H9 (cell line): ENCODE measurements around the gene TLN1. TPM values are rescaled to one million over a fixed set of nuclear protein-coding genes. Genes with fewer than 3 reads are reported as not detected.

Source experiments
- DNase-seq: peaks from one replicate; pipeline ENCODE4 v3.0.0-alpha.2; 2017
- H2AFZ ChIP-seq: one replicate; pipeline ENCODE4 v1.6.1; 2013; ENCODE audit warnings: mild to moderate bottlenecking, low read length, control low read depth, moderate library complexity
- H2AK5ac ChIP-seq: 2 replicates; pipeline ENCODE4 v1.6.1; 2013; ENCODE audit warnings: low read length, control low read depth, mixed read lengths; ENCODE audit not compliant: insufficient read length
- H2BK120ac ChIP-seq: one replicate; pipeline ENCODE4 v1.6.1; 2013; ENCODE audit warnings: low read depth, mild to moderate bottlenecking, low read length, control low read depth, inconsistent platforms; ENCODE audit not compliant: poor library complexity, severe bottlenecking
- H2BK12ac ChIP-seq: 2 replicates; pipeline ENCODE4 v1.6.1; 2013; ENCODE audit warnings: low read length, control low read depth, mixed read lengths, low read depth; ENCODE audit not compliant: insufficient read length
- H2BK15ac ChIP-seq: 2 replicates; pipeline ENCODE4 v1.6.1; 2013; ENCODE audit warnings: low read depth, low read length, control low read depth
- H2BK20ac ChIP-seq: one replicate; pipeline ENCODE4 v1.6.1; 2013; ENCODE audit warnings: low read depth, mild to moderate bottlenecking, low read length, control low read depth, inconsistent platforms; ENCODE audit not compliant: poor library complexity, severe bottlenecking
- H2BK5ac ChIP-seq: 2 replicates; pipeline ENCODE4 v1.6.1; 2013; ENCODE audit warnings: low read length, control low read depth, mixed read lengths; ENCODE audit not compliant: insufficient read length
- H3K14ac ChIP-seq: 2 replicates; pipeline ENCODE4 v1.6.1; 2013; ENCODE audit warnings: low read length, control low read depth; ENCODE audit not compliant: insufficient read depth
- H3K18ac ChIP-seq: 2 replicates; pipeline ENCODE4 v1.6.1; 2013; ENCODE audit warnings: low read depth, mild to moderate bottlenecking, mixed read lengths, low read length, control low read depth; ENCODE audit not compliant: insufficient read length
- H3K23ac ChIP-seq: 2 replicates; pipeline ENCODE4 v1.6.1; 2013; ENCODE audit warnings: low read length, control low read depth, mixed read lengths, low read depth; ENCODE audit not compliant: insufficient read length
- H3K23me2 ChIP-seq: 2 replicates; pipeline ENCODE4 v1.6.1; 2013; ENCODE audit warnings: low read depth, mild to moderate bottlenecking, mixed read lengths, low read length, control low read depth; ENCODE audit not compliant: insufficient read length, poor library complexity, severe bottlenecking
- H3K27ac ChIP-seq: 2 replicates; pipeline ENCODE4 v1.5.1; 2013; ENCODE audit warnings: low read length, control low read depth, mixed read lengths, low read depth; ENCODE audit not compliant: insufficient read length
- H3K27me3 ChIP-seq: 2 replicates; pipeline ENCODE4 v1.6.1; 2013; ENCODE audit warnings: low read length, control low read depth, inconsistent platforms; ENCODE audit not compliant: insufficient read depth
- H3K4ac ChIP-seq: 2 replicates; pipeline ENCODE4 v1.6.1; 2013; ENCODE audit warnings: low read depth, mild to moderate bottlenecking, control low read depth, inconsistent platforms, low read length, moderate library complexity
- H3K4me1 ChIP-seq: 2 replicates; pipeline ENCODE4 v1.6.1; 2013; ENCODE audit warnings: low read length, control low read depth, inconsistent platforms; ENCODE audit not compliant: insufficient read depth
- H3K4me2 ChIP-seq: 2 replicates; pipeline ENCODE4 v1.6.1; 2013; ENCODE audit warnings: low read length, control low read depth, mixed read lengths; ENCODE audit not compliant: insufficient read length, insufficient read depth
- H3K56ac ChIP-seq: 2 replicates; pipeline ENCODE4 v1.6.1; 2013; ENCODE audit warnings: low read depth, mild to moderate bottlenecking, mixed read lengths, low read length, control low read depth; ENCODE audit not compliant: insufficient read length
- H3K79me1 ChIP-seq: 2 replicates; pipeline ENCODE4 v1.6.1; 2013; ENCODE audit warnings: low read depth, mild to moderate bottlenecking, moderate library complexity, low read length, control low read depth, inconsistent platforms; ENCODE audit not compliant: insufficient read depth, poor library complexity, severe bottlenecking
- H3K79me2 ChIP-seq: 2 replicates; pipeline ENCODE4 v1.6.1; 2013; ENCODE audit warnings: low read length, control low read depth, inconsistent platforms; ENCODE audit not compliant: insufficient read depth
- H3K9ac ChIP-seq: 2 replicates; pipeline ENCODE4 v1.6.1; 2013; ENCODE audit warnings: low read length, control low read depth, mixed read lengths; ENCODE audit not compliant: insufficient read length; ENCODE audit errors: extremely low read depth
- H3K9me3 ChIP-seq: one replicate; pipeline ENCODE4 v1.6.1; 2013; ENCODE audit warnings: low read depth, low read length, inconsistent platforms; ENCODE audit not compliant: control insufficient read depth
- H3T11ph ChIP-seq: one replicate; pipeline ENCODE4 v1.6.1; 2013; ENCODE audit warnings: mild to moderate bottlenecking, low read length, control low read depth, inconsistent platforms
- H4K20me1 ChIP-seq: one replicate; pipeline ENCODE4 v1.6.1; 2013; ENCODE audit not compliant: control insufficient read depth, insufficient read length, insufficient read depth
- H4K5ac ChIP-seq: 2 replicates; pipeline ENCODE4 v1.6.1; 2013; ENCODE audit warnings: low read depth, mild to moderate bottlenecking, mixed read lengths, low read length, control low read depth; ENCODE audit not compliant: insufficient read length
- H4K8ac ChIP-seq: replicated peaks from 2 replicates; pipeline ENCODE4 v1.6.1; 2013; ENCODE audit warnings: low read length, control low read depth, mixed read lengths, low read depth; ENCODE audit not compliant: insufficient read length
- H4K91ac ChIP-seq: 2 replicates; pipeline ENCODE4 v1.6.1; 2013; ENCODE audit warnings: low read depth, mild to moderate bottlenecking, moderate library complexity, mixed read lengths, low read length, control low read depth; ENCODE audit not compliant: insufficient read length
- H3K27ac Mint-ChIP-seq, 3 experiments: 2 replicates in 2 of 3; 3 replicates in 1 of 3; pipeline ENCODE4 v1.8.0; 2020 to 2021; ENCODE audit warnings: mixed read lengths in 3 of 3, mild to moderate bottlenecking in 1 of 3, moderate library complexity in 1 of 3
- H3K27me3 Mint-ChIP-seq: 2 replicates; pipeline ENCODE4 v1.8.0; 2021; ENCODE audit warnings: low read depth, mild to moderate bottlenecking, moderate library complexity, mixed read lengths
- H3K36me3 Mint-ChIP-seq, 3 experiments: 2 replicates in 2 of 3; 3 replicates in 1 of 3; pipeline ENCODE4 v1.8.0; 2020 to 2021; ENCODE audit warnings: low read depth in 3 of 3, mixed read lengths in 3 of 3; ENCODE audit not compliant: insufficient read depth in 1 of 3
- H3K4me1 Mint-ChIP-seq, 2 experiments: 2 replicates each; pipeline ENCODE4 v1.8.0; 2020; ENCODE audit warnings: mixed read lengths in 2 of 2
- H3K4me3 Mint-ChIP-seq, 2 experiments: 2 replicates in 1 of 2; 3 replicates in 1 of 2; pipeline ENCODE4 v1.8.0; 2020 to 2021; ENCODE audit warnings: mild to moderate bottlenecking in 2 of 2, mixed read lengths in 2 of 2, moderate library complexity in 1 of 2
- H3K9me3 Mint-ChIP-seq, 2 experiments: 2 replicates in 1 of 2; 3 replicates in 1 of 2; pipeline ENCODE4 v1.8.0; 2020; ENCODE audit warnings: mild to moderate bottlenecking in 2 of 2, mixed read lengths in 2 of 2, moderate library complexity in 1 of 2
- WGBS: extraction: QIAGEN DNeasy Blood & Tissue Kit; methylation state at CpG from one replicate; pipeline ENCODE4 v1.1.7; 2013; ENCODE audit warnings: missing lambda C conversion rate, low lambda C conversion rate, mixed read lengths; ENCODE audit not compliant: insufficient read length; ENCODE audit errors: extremely low coverage; 5-methylcytosine and 5-hydroxymethylcytosine counted together
- total RNA-seq: library from RNA; stranded (reverse); gene quantifications from 2 replicates; pipeline ENCODE4 v1.2.1, GENCODE V29; 2021
- TF ChIP-seq, protein P1 (sequence below): fragments of 200-600 bp; sonication (generic); conservative IDR thresholded peaks from 3 replicates; pipeline ENCODE4 v1.8.0; 2021; ENCODE audit warnings: antibody characterized with exemption, mild to moderate bottlenecking

The TLN1 gene
- total RNA-seq, 1 experiment from 2014 or later: 102 TPM

- Histone ChIP-seq H3K4ac (no peak overlapping the region), H3K79me2 (peaks cover 6% of the 10 kb centered on the region; the same call in 1 of the 2 replicates), H3K27ac (no peak overlapping the region), H2BK15ac (no peak overlapping the region), H3K4me2 (no peak overlapping the region), H3K4me1 (peaks cover 10% of the 10 kb centered on the region; the same call in 1 of the 2 replicates), H2BK12ac (no peak overlapping the region), H3K9ac (no peak overlapping the region), H3T11ph (no peak overlapping the region), H3K9me3 (no peaks in the 10 kb centered on the region), H3K56ac (no peak overlapping the region), H3K23me2 (peaks cover 7% of the 10 kb centered on the region), H4K20me1 (no peaks in the 10 kb centered on the region), H2BK5ac (no peak overlapping the region), H3K79me1 (no peaks in the 10 kb centered on the region), H2BK120ac (no peak overlapping the region), H3K23ac (no peak overlapping the region), H4K91ac (no peak overlapping the region), H2AFZ (no peak overlapping the region), H4K8ac (no peak overlapping the region), H3K27me3 (no peaks in the 10 kb centered on the region), H3K18ac (no peak overlapping the region), H3K14ac (no peak overlapping the region), H2AK5ac (no peak overlapping the region), H2BK20ac (no peak overlapping the region), H4K5ac (no peak overlapping the region)
- Mint-ChIP-seq H3K4me3 (no peak overlapping the region), H3K9me3 (no peaks in the 10 kb centered on the region), H3K27me3 (no peaks in the 10 kb centered on the region; the same call in 1 of the 2 replicates), H3K4me1 (peaks cover 15 to 16% of the 10 kb centered on the region in 2 experiments), H3K36me3 (peaks cover 24 to 47% (median 45%) of the 10 kb centered on the region in 3 experiments; a peak in 6 of 7 replicates), H3K27ac (no peak overlapping the region)
- TF ChIP-seq, protein P1, sequence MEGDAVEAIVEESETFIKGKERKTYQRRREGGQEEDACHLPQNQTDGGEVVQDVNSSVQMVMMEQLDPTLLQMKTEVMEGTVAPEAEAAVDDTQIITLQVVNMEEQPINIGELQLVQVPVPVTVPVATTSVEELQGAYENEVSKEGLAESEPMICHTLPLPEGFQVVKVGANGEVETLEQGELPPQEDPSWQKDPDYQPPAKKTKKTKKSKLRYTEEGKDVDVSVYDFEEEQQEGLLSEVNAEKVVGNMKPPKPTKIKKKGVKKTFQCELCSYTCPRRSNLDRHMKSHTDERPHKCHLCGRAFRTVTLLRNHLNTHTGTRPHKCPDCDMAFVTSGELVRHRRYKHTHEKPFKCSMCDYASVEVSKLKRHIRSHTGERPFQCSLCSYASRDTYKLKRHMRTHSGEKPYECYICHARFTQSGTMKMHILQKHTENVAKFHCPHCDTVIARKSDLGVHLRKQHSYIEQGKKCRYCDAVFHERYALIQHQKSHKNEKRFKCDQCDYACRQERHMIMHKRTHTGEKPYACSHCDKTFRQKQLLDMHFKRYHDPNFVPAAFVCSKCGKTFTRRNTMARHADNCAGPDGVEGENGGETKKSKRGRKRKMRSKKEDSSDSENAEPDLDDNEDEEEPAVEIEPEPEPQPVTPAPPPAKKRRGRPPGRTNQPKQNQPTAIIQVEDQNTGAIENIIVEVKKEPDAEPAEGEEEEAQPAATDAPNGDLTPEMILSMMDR: no peak
- WGBS: no CpG with 5 or more reads among the region's 3 CpGs
- no peak for DNase-seq
Measured at GRCh38 chr9:35734096-35734495, 2.1 kb upstream of the TLN1 start.
